HG03280 (cell line): ENCODE measurements around the gene NBPF3.
"Not testable (repeated sequence)": the region's sequence is repeated elsewhere in the genome, so short reads cannot be mapped to it uniquely, and the experiment has no call there.

Source experiments
- ATAC-seq: cut with Tn5 transposase; IDR thresholded peaks from one replicate; pipeline ENCODE4 v1.9.1; 2021; ENCODE audit warnings: mild to moderate bottlenecking, moderate library complexity; ENCODE audit not compliant: unreplicated experiment

NBPF3 gene, protein sequence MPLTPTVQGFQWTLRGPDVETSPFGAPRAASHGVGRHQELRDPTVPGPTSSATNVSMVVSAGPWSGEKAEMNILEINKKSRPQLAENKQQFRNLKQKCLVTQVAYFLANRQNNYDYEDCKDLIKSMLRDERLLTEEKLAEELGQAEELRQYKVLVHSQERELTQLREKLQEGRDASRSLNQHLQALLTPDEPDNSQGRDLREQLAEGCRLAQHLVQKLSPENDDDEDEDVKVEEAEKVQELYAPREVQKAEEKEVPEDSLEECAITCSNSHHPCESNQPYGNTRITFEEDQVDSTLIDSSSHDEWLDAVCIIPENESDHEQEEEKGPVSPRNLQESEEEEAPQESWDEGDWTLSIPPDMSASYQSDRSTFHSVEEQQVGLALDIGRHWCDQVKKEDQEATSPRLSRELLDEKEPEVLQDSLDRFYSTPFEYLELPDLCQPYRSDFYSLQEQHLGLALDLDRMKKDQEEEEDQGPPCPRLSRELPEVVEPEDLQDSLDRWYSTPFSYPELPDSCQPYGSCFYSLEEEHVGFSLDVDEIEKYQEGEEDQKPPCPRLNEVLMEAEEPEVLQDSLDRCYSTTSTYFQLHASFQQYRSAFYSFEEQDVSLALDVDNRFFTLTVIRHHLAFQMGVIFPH

DNA sequence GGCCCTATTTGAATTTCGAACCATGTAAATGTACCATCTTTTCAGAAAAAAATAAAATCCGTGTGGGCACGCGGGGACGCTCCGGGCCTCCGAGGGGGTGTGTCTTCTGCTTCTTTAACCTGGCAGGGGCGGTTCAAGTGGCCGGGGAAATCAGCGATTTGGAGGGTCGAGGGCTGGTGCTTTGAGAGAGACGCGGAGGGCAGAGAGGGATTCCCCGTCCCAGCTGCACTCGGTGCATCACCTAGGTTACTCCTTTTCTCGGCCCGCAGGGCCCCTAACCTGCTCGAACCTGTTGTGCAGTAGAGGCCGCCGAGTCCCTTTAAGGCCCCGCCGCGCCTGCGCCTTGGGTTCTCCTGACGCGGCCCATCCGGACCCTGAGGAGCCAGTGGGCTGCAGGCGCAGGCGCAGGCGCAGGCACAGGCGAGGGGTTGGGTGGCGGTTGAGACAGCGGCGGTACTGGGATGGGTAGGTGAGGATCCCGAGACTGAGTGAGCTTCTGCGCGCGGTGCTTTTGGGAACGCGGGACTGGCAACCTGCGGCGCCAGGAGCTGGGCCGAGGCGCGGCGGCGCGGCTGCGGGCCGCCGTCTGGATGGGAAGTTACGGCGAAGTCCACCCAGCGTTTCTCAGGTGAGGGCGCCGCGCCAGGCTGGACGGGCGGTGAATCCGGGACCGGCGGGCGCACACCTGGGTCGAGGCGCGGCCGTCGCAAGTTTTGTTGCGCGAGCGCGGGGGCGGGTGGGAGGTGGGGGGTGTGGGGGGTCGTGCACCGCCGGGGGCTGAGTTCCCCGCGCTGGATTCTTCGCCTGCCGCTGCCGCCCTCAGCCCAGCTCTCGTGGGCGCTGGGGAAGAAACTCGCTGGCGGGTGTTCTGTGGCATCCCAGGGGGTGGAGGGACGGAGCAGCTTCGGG is at the start of gene NBPF3:
Gene NBPF3, plus strand, starts transcription at position 417 of the 909 bp plus-strand sequence. CDS start 4,950 bp downstream, outside the sequence.
- ATAC-seq: peak; percentile 93

DNA sequence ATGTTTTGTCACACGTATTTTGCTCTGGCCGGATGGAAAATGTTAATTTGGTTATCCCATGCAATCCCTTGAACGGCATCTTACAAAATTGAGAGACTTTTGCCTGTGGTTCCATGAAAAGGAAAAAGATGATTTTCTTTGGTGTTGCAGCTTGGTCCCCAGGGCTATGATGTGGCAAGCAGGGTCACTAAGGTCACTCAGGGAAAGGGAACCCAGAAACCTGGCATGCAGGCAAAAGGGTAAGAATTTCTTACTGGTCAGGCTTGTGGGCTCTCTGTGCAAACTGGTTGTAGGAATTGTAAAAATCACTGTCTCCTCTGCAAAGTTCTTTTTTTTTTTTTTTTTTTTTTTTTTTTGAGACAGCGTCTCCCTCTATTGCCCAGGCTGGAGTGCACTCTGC is 48.4 kb upstream of the NBPF3 start:
- ATAC-seq: no peak

DNA sequence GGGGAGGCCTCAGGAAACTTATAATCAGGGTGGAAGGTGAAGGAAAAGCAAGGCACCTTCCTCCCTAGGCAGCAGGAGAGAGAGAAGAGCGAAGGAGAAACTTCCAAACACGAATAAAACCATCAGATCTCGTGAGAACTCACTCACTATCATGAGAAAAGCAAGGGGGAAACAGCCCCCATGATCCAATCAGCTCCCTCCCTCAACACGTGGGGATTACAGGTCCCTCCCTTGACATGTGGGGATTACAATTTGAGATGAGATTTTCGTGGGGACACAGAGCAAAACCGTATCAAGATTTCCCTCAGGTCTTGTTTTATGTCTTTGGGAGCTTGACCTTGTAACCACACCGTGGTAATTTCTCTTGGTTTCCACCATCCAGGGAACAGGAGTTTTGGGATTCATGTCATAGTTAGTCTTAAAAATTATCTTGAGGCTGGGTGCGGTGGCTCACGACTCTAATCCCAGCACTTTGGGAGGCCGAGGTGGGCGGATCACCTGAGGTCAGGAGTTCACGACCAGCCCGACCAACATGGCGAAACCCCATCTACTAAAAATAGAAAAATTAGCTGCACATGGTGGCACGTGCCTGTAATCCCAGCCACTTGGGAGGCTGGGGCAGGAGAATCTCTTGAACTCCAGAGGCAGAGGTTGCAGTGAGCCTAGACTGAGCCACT is 47.2 kb upstream of the NBPF3 start:
- no peak for ATAC-seq

DNA sequence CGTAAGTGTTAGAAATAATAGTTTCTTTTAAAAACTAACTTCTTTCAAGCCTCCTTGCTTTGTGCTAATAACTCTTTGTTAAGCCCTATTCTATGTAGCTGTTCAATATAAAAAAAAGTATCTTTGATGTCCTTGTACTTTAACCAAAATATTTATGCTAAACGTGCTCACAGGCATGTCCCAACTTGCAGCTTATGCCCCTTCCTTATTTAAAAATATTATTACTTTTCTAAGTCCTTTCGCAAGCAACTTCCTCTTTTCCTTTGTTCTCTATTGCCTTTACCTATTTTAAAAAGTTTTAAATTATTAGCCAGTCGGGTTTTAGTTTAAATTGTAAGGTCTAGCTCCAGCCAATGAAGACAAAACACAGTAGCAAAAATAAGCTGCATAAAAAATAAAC is 43.4 kb upstream of the NBPF3 start:
- no peak for ATAC-seq

DNA sequence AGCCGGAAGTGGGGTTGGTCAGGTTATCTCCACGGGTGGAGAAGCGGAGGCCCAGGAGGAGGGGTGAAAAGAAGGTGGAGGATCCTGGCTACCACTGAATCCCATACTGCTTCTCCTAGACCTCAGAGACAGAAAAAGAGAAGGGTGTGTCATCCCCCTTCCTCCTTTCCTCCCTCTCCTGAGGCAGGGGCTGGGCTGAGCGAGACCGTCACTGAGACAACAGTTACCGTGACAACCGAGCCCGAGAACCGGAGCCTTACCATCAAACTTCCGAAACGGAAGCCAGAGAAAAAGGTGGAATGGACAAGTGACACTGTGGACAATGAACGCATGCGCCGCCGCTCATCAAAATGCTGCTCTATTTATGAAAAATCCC is 42.1 kb upstream of the NBPF3 start:
- ATAC-seq: no peak

DNA sequence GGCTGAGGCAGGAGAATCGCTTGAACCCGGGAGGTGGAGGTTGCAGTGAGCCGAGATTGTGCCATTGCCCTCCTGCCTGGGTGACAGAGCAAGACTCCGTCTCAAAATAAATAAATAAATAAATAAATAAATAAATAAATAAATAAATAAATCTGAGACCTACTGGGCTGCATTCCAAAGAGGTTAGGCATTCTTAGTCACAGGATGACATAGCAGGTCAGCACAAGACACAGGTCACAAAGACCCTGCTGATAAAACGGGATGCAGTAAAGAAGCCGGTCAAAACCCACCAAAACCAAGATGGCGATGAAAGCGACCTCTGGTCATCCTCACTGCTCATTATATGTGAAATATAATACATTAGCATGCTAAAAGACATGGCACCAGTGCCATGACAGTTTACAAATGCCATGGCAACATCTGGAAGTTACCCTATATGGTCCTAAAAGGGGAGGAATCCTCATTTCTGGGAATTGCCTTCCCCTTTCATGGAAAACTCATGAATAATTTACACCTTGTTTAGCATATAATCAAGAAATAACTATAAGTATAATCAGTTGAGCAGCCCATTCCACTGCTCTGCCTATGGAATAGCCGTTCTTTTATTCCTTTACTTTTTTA is 38.1 kb upstream of the NBPF3 start:
- not testable (repeated sequence) for ATAC-seq

DNA sequence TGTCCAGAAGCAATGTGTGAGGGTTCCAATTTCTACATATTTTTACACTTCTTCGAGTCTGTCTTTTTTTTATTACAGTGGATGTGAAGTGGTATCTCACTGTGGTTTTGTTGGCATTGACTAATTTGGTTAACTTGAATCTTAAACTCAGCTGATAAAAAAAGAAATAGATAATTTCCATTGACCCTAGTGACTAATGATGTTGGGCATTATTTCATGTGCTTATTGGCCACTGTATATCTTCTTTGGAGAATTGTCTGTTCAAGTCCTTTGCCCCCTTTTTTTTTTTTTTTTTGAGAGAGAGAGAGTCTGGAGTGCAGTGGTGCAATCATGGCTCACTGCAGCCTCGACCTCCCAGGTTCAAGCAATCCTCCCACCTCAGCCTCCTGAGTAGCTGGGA is 33.3 kb upstream of the NBPF3 start:
- ATAC-seq: no peak

DNA sequence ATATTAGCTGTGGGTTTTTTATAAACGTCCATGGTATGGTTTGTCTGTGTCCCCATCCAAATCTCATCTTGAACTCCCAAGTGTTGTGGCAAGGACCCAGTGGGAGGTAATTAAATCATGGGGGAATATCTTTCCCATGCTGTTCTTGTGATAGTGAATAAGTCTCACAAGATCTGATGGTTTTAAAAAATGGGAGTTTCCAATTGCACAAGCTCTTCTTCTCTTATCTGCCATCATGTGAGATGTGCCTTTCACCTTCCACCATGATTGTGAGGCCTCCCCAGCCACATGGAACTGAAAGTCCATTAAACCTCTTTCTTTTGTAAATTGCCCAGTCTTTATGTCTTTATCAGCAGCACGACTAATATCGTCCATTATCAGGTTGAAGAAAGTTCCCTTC is 30.0 kb upstream of the NBPF3 start:
- not testable (repeated sequence) for ATAC-seq

DNA sequence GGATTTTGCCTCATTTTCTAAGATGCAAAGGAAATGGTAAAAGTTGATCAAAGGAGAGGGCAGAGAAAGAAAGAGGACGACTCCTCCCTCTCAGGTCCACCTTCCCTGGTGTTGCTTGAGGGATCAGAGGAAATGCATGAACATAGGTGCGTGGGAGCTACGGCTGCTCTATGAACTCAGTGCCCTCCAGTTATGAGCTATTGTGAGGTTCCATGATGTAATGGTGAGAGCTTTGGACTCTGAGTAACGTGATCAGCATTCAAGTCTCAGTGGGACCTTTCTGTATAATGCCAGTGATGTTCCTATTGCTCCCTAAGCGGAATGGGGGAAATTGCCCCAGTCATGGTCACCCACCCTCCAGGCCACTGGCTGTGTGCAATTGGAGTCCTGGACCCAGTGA is 25.9 kb upstream of the NBPF3 start:
- ATAC-seq: no peak

DNA sequence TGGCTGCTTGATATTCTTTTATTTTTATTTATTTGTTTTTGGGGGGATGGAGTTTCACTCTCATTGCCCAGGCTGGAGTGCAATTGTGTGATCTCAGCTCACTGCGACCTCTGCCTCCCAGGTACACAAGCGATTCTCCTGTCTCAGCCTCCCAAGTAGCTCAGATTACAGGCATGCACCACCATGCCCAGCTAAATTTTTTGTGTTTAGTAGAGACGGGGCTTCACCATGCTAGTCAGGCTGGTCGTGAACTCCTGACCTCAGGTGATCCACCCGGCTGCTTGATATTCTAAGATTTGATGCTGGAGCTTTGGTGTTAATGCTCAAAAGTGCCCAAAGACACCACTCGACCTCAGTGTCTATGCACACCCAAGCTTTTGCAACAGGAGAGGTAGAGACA is 19.6 kb upstream of the NBPF3 start:
- ATAC-seq: not testable (repeated sequence)

DNA sequence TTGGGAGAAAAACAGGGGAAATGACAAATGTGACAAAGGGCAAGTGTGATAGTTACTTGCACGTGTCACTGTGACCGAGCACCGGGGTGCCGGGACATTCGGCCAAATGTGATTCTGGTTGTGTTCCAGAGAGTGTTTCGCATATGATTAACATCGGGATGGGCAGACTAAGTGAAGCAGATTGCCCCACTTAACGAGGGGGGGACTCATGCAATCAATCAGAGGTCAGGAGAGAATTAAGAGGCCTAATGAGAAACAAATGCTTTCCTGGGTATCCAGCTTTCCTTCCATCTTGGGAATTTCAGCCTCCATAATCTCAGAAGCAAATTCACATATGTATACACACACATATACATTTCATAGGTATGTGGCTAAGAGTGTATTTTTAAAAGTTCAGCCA is 18.6 kb upstream of the NBPF3 start:
- ATAC-seq: not testable (repeated sequence)

DNA sequence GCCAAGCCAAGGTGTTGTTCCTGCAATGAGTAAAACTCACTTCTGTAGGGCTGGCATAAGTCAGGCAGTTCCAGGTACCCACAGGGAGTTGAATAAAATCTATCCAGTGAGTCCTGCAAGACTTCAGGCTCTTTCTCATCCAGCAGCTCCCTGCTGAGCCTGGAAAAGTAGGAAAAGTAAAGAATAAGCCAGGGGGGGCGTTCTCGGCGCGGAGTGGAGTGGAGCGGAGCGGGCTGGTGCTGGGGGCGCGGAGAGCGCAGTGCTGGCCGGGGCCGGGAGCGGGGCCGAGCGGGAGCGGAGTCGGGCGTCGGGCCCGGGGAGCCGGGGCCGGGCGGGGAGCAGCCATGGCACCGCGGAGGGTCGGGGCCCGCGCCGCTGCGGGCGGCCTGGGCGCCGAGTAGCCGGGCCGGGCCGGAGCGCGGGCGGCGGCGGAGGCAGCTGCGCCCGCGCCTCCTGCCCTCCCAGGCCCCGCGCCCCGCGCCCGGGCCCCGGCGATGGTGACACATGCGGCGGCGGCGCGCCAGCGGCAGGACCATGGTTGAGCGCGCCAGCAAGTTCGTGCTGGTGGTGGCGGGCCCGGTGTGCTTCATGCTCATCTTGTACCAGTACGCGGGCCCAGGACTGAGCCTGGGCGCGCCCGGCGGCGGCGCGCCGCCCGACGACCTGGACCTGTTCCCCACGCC is 12.0 kb upstream of the NBPF3 start:
- not testable (repeated sequence) for ATAC-seq

DNA sequence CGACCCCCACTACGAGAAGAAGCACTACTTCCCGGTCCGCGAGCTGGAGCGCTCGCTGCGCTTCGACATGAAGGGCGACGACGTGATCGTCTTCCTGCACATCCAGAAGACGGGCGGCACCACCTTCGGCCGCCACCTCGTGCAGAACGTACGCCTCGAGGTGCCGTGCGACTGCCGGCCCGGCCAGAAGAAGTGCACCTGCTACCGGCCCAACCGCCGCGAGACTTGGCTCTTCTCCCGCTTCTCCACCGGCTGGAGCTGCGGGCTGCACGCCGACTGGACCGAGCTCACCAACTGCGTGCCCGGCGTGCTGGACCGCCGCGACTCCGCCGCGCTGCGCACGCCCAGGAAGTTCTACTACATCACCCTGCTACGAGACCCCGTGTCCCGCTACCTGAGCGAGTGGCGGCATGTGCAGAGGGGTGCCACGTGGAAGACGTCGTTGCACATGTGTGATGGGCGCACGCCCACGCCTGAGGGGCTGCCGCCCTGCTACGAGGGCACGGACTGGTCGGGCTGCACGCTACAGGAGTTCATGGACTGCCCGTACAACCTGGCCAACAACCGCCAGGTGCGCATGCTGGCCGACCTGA is 11.4 kb upstream of the NBPF3 start:
- ATAC-seq: not testable (repeated sequence)

DNA sequence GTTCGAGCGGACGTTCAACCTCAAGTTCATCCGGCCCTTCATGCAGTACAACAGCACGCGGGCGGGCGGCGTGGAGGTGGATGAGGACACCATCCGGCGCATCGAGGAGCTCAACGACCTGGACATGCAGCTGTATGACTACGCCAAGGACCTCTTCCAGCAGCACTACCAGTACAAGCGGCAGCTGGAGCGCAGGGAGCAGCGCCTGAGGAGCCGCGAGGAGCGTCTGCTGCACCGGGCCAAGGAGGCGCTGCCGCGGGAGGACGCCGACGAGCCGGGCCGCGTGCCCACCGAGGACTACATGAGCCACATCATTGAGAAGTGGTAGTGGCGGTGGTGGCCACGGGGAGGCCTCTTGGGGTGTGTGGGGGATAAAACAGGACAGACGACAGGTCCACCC is 10.7 kb upstream of the NBPF3 start:
- ATAC-seq: not testable (repeated sequence)

DNA sequence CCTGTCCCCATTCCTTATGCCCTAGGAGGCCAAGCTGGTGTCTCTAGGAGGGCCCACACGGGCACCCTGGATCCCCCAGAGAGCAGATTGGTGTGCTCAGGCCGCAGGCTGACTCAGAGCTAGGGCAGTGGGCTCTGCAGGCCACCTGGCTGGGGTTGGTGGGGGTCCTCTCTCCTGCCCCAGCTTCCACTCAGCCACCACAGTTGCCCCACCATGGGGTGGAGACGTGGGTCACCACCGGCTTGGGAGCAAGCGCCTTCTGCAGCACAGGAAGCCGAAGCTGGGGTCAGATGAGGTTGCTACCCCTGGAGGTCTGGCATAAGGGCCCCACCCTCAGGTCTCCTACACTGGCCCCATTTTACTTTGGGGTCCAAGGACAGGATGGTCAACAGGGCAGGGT is 9.1 kb upstream of the NBPF3 start:
- ATAC-seq: not testable (repeated sequence)

DNA sequence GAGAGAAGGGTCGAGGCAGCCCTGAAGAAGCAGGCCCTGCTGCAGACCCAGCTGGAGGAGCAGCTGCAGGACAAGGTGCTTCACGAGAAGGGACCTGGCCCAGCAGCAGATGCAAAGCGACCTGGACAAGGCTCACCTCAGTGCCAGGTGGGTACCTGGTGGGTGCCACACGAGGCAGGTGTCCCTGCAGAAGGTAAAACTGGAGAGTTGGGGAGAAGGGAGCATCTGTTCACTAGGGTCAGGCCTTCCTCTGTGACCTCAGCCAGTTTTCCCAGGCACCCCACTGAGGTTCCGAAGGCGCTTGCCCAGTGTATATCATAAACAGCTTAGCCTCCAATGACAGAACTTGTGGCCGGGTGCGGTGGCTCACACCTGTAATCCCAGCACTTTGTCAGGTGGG is 5.5 kb upstream of the NBPF3 start:
- ATAC-seq: no peak

DNA sequence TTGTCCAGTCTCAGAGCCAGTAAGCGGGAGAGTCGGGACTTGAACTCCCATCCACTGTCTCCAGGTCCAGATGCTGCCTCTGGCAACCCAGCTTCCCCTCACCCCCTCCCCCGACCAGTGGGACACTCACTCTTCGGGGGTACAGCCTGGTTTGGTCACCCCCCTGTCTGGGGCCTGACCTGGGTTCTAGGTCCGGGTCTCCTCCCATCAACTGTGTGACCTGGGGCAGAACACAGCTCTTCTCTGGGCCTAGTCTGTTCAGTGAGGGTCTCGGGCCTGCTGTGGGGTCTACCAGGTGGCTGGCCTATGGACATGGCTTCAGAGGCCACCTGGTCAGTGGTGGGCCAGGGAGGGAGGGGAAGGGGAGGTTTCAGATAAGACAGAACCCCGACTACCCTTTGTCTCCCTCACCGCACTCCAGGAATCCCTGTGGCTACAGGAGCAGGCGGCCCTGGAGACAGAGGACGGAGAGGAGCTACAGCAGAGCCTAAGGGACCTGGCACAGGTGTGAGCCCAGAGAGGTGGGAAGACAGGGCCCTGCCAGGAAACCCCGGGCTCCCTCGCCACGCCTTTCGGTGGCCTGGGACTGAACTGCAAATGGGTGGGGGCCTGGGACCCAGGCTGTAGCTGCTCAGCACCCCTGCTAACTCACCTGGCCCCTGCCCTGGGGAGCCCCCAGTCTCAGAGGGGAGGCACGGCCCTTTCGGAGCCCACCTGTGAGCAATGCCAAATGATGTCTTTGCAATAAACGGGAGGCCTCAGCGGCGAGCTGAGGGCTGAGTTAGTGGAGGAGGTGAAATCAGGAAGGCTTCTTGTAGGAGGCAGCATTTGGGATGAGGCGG is 4.1 kb upstream of the NBPF3 start:
- no peak for ATAC-seq

DNA sequence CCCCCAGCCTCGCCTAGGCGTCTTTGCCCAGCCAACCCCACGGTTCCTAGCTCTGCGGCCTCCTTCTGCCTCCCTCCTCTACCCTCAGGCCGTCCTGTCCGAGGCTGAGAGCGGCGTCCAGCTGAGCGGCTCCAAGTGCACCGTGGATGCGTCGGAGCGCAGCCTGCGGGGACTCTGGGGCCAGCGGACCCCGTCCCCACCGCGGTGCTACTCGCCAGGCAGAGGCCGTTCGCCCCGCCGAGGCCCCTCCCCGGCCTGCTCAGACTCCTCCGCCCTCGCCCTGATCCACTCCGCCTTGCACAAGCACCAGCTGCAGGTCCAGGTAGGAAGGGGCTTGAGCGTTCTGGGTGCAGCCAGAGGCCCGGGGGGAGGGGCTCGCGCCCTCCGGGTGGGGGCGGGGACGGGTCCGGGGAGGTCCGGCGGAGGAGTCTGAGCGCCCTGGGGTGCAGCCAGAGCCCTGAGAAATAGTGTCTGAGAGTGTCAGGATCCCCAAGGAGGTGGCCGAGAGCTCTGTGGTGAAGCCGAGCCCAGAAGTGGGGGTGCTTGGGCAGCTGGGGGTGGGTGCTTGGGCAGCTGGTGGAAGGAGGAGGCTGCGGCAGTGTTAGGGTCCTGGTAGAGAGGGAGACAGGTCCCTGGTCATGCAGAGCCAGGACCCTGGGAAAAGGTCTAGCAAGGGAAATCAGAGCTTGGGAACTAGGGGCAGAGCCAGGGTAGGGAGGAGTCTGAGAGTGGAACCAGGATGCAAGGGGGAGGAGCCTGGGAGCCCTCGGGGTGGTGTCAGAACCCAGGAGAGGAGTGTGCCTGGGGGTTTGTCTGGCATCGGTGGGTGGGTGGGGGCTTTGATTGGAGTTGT is 3.2 kb upstream of the NBPF3 start:
- ATAC-seq: no peak
